HepG2 (cell line): ENCODE results near the gene STAB2. TPM values are rescaled to one million over a fixed set of nuclear protein-coding genes. Genes with fewer than 3 reads are reported as not detected.
A peak's percentile ranks its signal among the peaks of the same experiment; 100 is the strongest.

ENCODE experiments used
- ATAC-seq: fragments of 200-7000 bp; cut with Tn5 transposase; 3 replicates; pipeline ENCODE4 v1.9.1; 2020; ENCODE audit warnings: mild to moderate bottlenecking, moderate library complexity
- BruUV-seq: library from RNA; stranded (reverse); fragments of 400-500 nt; replicated peaks from 2 replicates; lab custom pipeline; 2021; lab: Mats Ljungman, UMichigan
- CTCF ChIA-PET: fragments of 300-600 bp; formaldehyde crosslinking; extraction: SDS; loops from one replicate; lab custom pipeline; 2021; ENCODE audit warnings: low total read pairs, inconsistent platforms, low intra/inter-chr PET ratio; lab: Yijun Ruan, JAX
- POLR2A ChIA-PET: fragments of 350-600 bp; sonication (Branson Sonifier 250); formaldehyde crosslinking; loops from one replicate; lab custom pipeline; 2020; ENCODE audit warnings: antibody characterized with exemption, inconsistent platforms; lab: Yijun Ruan, JAX
- DNase-seq: peaks from one replicate; pipeline ENCODE4 v3.0.0-alpha.2; 2015; ENCODE audit warnings: low spot score
- FAIRE-seq: peaks from 3 replicates; lab custom pipeline; 2011; peaks lifted over from hg19 to GRCh38; lab: Jason Lieb, UNC
- H2AFZ ChIP-seq: one replicate; pipeline ENCODE4 v1.6.1; 2011; ENCODE audit warnings: low read length, inconsistent platforms
- H3K27ac ChIP-seq: fragments of 300-600 bp; 3 replicates; pipeline ENCODE4 v1.8.0; 2011; ENCODE audit warnings: mixed run types, mild to moderate bottlenecking, mixed read lengths, low read length, inconsistent platforms; ENCODE audit not compliant: insufficient read depth; ENCODE audit errors: extremely low read length
- H3K27me3 ChIP-seq, 2 experiments: fragments of 200-600 bp in 1 of 2; 2 replicates in 1 of 2; 3 replicates in 1 of 2; pipeline versions ENCODE4 v1.6.0 to v1.8.0; 2011; ENCODE audit warnings: low read length in 2 of 2, mild to moderate bottlenecking in 2 of 2, moderate library complexity in 2 of 2, inconsistent platforms in 1 of 2; ENCODE audit not compliant: insufficient read depth in 2 of 2, control insufficient read depth in 1 of 2
- H3K36me3 ChIP-seq, 2 experiments: fragments of 200-600 bp in 1 of 2; replicated peaks in 1 of 2; 2 replicates in 1 of 2; 3 replicates in 1 of 2; pipeline versions ENCODE4 v1.5.1 to v1.8.0; 2011; ENCODE audit warnings: low read length in 2 of 2, inconsistent platforms in 1 of 2; ENCODE audit not compliant: insufficient read depth in 2 of 2, control insufficient read depth in 1 of 2
- H3K4me1 ChIP-seq: 2 replicates; pipeline ENCODE4 v1.5.1; 2012; ENCODE audit warnings: low read length, inconsistent platforms; ENCODE audit not compliant: insufficient read depth
- H3K4me2 ChIP-seq: 2 replicates; pipeline ENCODE4 v1.6.0; 2011; ENCODE audit warnings: low read depth, low read length, inconsistent platforms
- H3K4me3 ChIP-seq, 3 experiments: fragments of 200-600 bp in 1 of 3; sonication (generic), shearing (Covaris generic) in 1 of 3; replicated peaks in 1 of 3; 2 replicates each; pipeline ENCODE4 v1.5.1; 2011 to 2016; ENCODE audit warnings: low read length in 3 of 3, inconsistent platforms in 2 of 3, low read depth in 2 of 3, mild to moderate bottlenecking in 2 of 3, control low read depth in 1 of 3, mixed read lengths in 1 of 3; ENCODE audit not compliant: insufficient read depth in 1 of 3
- H3K79me2 ChIP-seq: one replicate; pipeline ENCODE4 v1.6.1; 2011; ENCODE audit warnings: low read length, inconsistent platforms; ENCODE audit not compliant: insufficient read depth
- H3K9ac ChIP-seq: 2 replicates; pipeline ENCODE4 v1.6.0; 2011; ENCODE audit warnings: mild to moderate bottlenecking, low read depth, low read length, inconsistent platforms; ENCODE audit not compliant: insufficient read depth
- H3K9me3 ChIP-seq: 2 replicates; pipeline ENCODE4 v1.5.1; 2012; ENCODE audit warnings: mild to moderate bottlenecking, low read length
- H4K20me1 ChIP-seq: 2 replicates; pipeline ENCODE4 v1.6.0; 2011; ENCODE audit warnings: inconsistent platforms, mild to moderate bottlenecking, low read length, moderate library complexity; ENCODE audit not compliant: insufficient read depth
- ADNP ChIP-seq: sonication (generic); formaldehyde crosslinking; IDR thresholded peaks from 2 replicates; pipeline ENCODE4 v1.4.0; 2020; ENCODE audit warnings: missing genetic modification reagents
- MAFG ChIP-seq: sonication (generic); formaldehyde crosslinking; IDR thresholded peaks from 2 replicates; pipeline ENCODE4 v1.5.1; 2020; ENCODE audit warnings: mild to moderate bottlenecking, missing genetic modification reagents
- NCOA1 ChIP-seq: sonication (generic); formaldehyde crosslinking; IDR thresholded peaks from 2 replicates; pipeline ENCODE4 v1.9.0; 2021; ENCODE audit warnings: missing genetic modification reagents
- TEAD2 ChIP-seq: sonication (generic); formaldehyde crosslinking; IDR thresholded peaks from 2 replicates; pipeline ENCODE4 v1.9.0; 2021; ENCODE audit warnings: missing genetic modification reagents
- ZHX1 ChIP-seq: sonication (generic); formaldehyde crosslinking; IDR thresholded peaks from 2 replicates; pipeline ENCODE4 v1.8.1; 2022; ENCODE audit warnings: low read depth, mild to moderate bottlenecking, missing genetic modification reagents
- ZNF253 ChIP-seq: sonication (generic); formaldehyde crosslinking; IDR thresholded peaks from 2 replicates; pipeline ENCODE4 v1.8.0; 2022; ENCODE audit warnings: mild to moderate bottlenecking, missing genetic modification reagents, borderline replicate concordance
- ZNF513 ChIP-seq: sonication (generic); formaldehyde crosslinking; conservative IDR thresholded peaks from 2 replicates; pipeline ENCODE4 v1.5.0; 2020; ENCODE audit warnings: missing genetic modification reagents
- ZNF598 ChIP-seq: sonication (generic); formaldehyde crosslinking; IDR thresholded peaks from 2 replicates; pipeline ENCODE4 v1.5.1; 2020; ENCODE audit warnings: mild to moderate bottlenecking, missing genetic modification reagents, borderline replicate concordance
- ZNF841 ChIP-seq: sonication (generic); formaldehyde crosslinking; IDR thresholded peaks from 2 replicates; pipeline ENCODE4 v1.8.1; 2023; ENCODE audit warnings: missing genetic modification reagents, borderline replicate concordance
- WGBS: methylation state at CpG from one replicate; pipeline ENCODE4 v1.1.6; 2017; ENCODE audit warnings: low lambda C conversion rate; 5-methylcytosine and 5-hydroxymethylcytosine counted together
- in situ Hi-C: cut with HindIII; loops from 2 replicates; pipeline ENCODE4 v1.10.0; 2017; ENCODE audit warnings: low pct_unique_long_range_greater_than_20kb; ENCODE audit not compliant: extremely low pct_ligation_motif_present
- intact Hi-C: fragments of 100-400 bp; cut with micrococcal nuclease; formaldehyde crosslinking; loops from one replicate; pipeline ENCODE4 v1.10.0; 2022; ENCODE audit not compliant: unreplicated experiment
- polyA plus RNA-seq, 8 experiments: library from polyadenylated mRNA; depleted of rRNA in 3 of 8; stranded (reverse) in 7 of 8; unstranded in 1 of 8; fragments of >200 nt; fragmentation: Illumina TruSeq in 4 of 8; extraction: Trizol in 4 of 8; gene quantifications; 2 replicates each; pipeline versions ENCODE4 v1.2.1 to v1.2.3, GENCODE V29; 2011 to 2016; ENCODE audit warnings: low read depth in 4 of 8, missing spikeins in 1 of 8, mixed read lengths in 1 of 8; ENCODE audit not compliant: insufficient read depth in 1 of 8
- total RNA-seq, 5 experiments: library from RNA; depleted of rRNA; stranded (reverse); fragments of >200 nt; fragmentation: Illumina TruSeq; extraction: Trizol; gene quantifications; 2 replicates each; pipeline ENCODE4 v1.2.3, GENCODE V29; 2016; ENCODE audit warnings: low read depth in 1 of 5
- TF ChIP-seq, protein P1 (sequence below): sonication (generic); formaldehyde crosslinking; IDR thresholded peaks from 2 replicates; pipeline ENCODE4 v1.5.1; 2020; ENCODE audit warnings: missing genetic modification reagents, mild to moderate bottlenecking, borderline replicate concordance

Gene STAB2
- total and polyA plus RNA-seq, 2 of the 13 experiments (the other 11 are each of a cell fraction or from before 2014, with no cell fraction given), result not detected

- DNase-seq (peak; percentile 57), ATAC-seq (no peak), FAIRE-seq (no peak)
- 94% methylated on average over 8 of the region's 11 CpGs for WGBS
- no peaks in the 10 kb centered on the region for H4K20me1 ChIP-seq
- no peak overlapping the region for H3K4me3 ChIP-seq
- H3K4me2 ChIP-seq, result no peak overlapping the region
- H3K79me2 ChIP-seq, result no peaks in the 10 kb centered on the region
- CTCF ChIA-PET, result no interaction called here
- no peaks in the 10 kb centered on the region for H3K27me3 ChIP-seq
- no peak overlapping the region for H3K9ac ChIP-seq
- BruUV-seq, result no TSS peak
- no peaks in the 10 kb centered on the region for H3K9me3 ChIP-seq
- H2AFZ ChIP-seq, result no peak overlapping the region
- peaks cover 55% of the 10 kb centered on the region for H3K4me1 ChIP-seq
- POLR2A ChIA-PET, result no interaction called here
- TF ChIP-seq NCOA1 (CRISPR knock-in tag), result no peak
- TF ChIP-seq ADNP (CRISPR knock-in tag), result no peak
- TF ChIP-seq ZHX1 (CRISPR knock-in tag), result no peak
- TF ChIP-seq ZNF513 (CRISPR knock-in tag), result no peak
- no peak for TF ChIP-seq ZNF253 (CRISPR knock-in tag)
- TF ChIP-seq, protein P1, sequence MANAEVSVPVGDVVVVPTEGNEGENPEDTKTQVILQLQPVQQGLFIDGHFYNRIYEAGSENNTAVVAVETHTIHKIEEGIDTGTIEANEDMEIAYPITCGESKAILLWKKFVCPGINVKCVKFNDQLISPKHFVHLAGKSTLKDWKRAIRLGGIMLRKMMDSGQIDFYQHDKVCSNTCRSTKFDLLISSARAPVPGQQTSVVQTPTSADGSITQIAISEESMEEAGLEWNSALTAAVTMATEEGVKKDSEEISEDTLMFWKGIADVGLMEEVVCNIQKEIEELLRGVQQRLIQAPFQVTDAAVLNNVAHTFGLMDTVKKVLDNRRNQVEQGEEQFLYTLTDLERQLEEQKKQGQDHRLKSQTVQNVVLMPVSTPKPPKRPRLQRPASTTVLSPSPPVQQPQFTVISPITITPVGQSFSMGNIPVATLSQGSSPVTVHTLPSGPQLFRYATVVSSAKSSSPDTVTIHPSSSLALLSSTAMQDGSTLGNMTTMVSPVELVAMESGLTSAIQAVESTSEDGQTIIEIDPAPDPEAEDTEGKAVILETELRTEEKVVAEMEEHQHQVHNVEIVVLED (CRISPR knock-in tag), result no peak
- TF ChIP-seq ZNF598 (CRISPR knock-in tag), result no peak
- TF ChIP-seq ZNF841 (CRISPR knock-in tag), result no peak
- TF ChIP-seq TEAD2 (CRISPR knock-in tag), result no peak
- TF ChIP-seq MAFG (CRISPR knock-in tag), result no peak
- intact Hi-C loops (loop anchor here (5.0 kb wide), 1 partner anchor 35 kb away; no protein-coding TSS in a partner anchor), in situ Hi-C loops (no loop called here)
- H3K36me3 ChIP-seq, result peaks cover 3 to 18% of the 10 kb centered on the region in 2 experiments; a peak in 4 of 5 replicates
- no peak overlapping the region for H3K27ac ChIP-seq
These were observed 214.9 kb downstream of the STAB2 start for GRCh38 chr12:103801709-103802585.
